Peyer's patch (tissue), 4 donors: ENCODE data around the gene C2CD4A. TPM values are rescaled to one million over a fixed set of nuclear protein-coding genes. Genes with fewer than 3 reads are reported as not detected.

Source experiments
- DNase-seq, 3 donors: peaks; one replicate each; pipeline ENCODE4 v3.0.0-alpha.2; 2017 to 2019
- H3K27ac ChIP-seq, 4 donors: fragments of 200-600 bp; sonication (generic); one replicate each; pipeline ENCODE4 v1.5.1; 2016 to 2019
- H3K27me3 ChIP-seq, 2 donors: fragments of 200-600 bp; sonication (generic); one replicate each; pipeline ENCODE4 v1.5.1; 2019
- H3K36me3 ChIP-seq, 3 donors: fragments of 200-600 bp; sonication (generic); one replicate each; pipeline ENCODE4 v1.5.1; 2016 to 2019
- H3K4me1 ChIP-seq, 4 donors: fragments of 200-600 bp; sonication (generic); one replicate each; pipeline ENCODE4 v1.5.1; 2016 to 2019
- H3K4me3 ChIP-seq, 4 donors: fragments of 200-600 bp; sonication (generic); 1 replicate in 3 of 4; 2 replicates in 1 of 4; pipeline ENCODE4 v1.5.1; 2016 to 2019; ENCODE audit warnings: mild to moderate bottlenecking in 1 of 4
- H3K9me3 ChIP-seq, 4 donors: fragments of 200-600 bp; sonication (generic); one replicate each; pipeline ENCODE4 v1.5.1; 2016 to 2019; ENCODE audit warnings: mild to moderate bottlenecking in 1 of 4
- CTCF ChIP-seq, 6 experiments: fragments of 450-650 bp in 4 of 6; fragments of 200-600 bp in 2 of 6; sonication (generic) in 1 of 6; IDR thresholded peaks; one replicate each; pipeline ENCODE4 v1.5.1; 2017 to 2019; ENCODE audit warnings: antibody characterized with exemption in 6 of 6, mild to moderate bottlenecking in 3 of 6, moderate library complexity in 1 of 6
- POLR2A ChIP-seq, 2 donors: fragments of 450-650 bp; IDR thresholded peaks; one replicate each; pipeline ENCODE4 v1.5.1; 2017; ENCODE audit warnings: antibody characterized with exemption in 2 of 2, mild to moderate bottlenecking in 2 of 2, moderate library complexity in 2 of 2
- total RNA-seq, 4 donors: library from RNA; depleted of rRNA; stranded (reverse); fragments of >200 nt; gene quantifications; one replicate each; pipeline ENCODE4 v1.1.0, GENCODE V29; 2016

Gene C2CD4A
- total RNA-seq, 4 donors from 2014 or later: 0.18 to 1.7 TPM; not detected in 2

GRCh38 chr15:62112616-62113593 lies 46.1 kb downstream of the C2CD4A start:
- H3K4me1 ChIP-seq: peaks cover 0 to 27% (median 0%) of the 10 kb centered on the region in 4 donors

DNA sequence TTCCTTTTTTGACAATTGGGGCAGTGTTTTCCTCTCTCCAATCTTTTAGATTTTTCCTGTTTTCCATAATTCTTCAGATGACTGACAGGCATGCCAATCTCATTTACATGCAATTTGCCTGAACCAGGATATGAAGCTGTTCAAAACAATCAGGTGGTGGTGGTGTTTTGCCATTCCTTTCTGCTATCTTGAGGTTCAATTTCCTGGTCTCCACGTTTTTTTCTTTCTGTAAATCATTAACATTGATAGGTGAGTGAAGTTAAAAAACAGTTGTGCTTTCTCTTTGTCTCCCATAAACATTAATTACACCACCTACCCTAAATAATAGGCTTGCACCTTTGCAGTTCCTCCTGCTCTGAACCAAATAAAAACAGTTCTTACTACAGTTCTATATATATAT lies 49.1 kb downstream of the C2CD4A start:
- no peaks in the 10 kb centered on the region for H3K9me3 ChIP-seq
- TF ChIP-seq POLR2A (IDR thresholded peaks at IDR 0.05) (no peak), CTCF (IDR thresholded peaks at IDR 0.05) (peak in 1 of 6 experiments; percentile 6)
- H3K4me1 ChIP-seq: peaks cover 0 to 30% (median 0%) of the 10 kb centered on the region in 4 donors
- H3K27ac ChIP-seq: no peak overlapping the region
- no peak overlapping the region for H3K4me3 ChIP-seq
- H3K27me3 ChIP-seq: no peaks in the 10 kb centered on the region
- no peak for DNase-seq
- H3K36me3 ChIP-seq: no peaks in the 10 kb centered on the region

More at GRCh38 chr15:62112616-62113593, 46.1 kb downstream of the C2CD4A start:
- peak in 1 of 3 donors; percentile 83 for DNase-seq
- no peaks in the 10 kb centered on the region for H3K9me3 ChIP-seq
- H3K36me3 ChIP-seq: no peaks in the 10 kb centered on the region
- H3K27ac ChIP-seq: peak overlapping the region in 2 of 4 donors; percentile 40 to 68
- TF ChIP-seq POLR2A (IDR thresholded peaks at IDR 0.05) (peak in 1 of 2 donors; percentile 34), CTCF (IDR thresholded peaks at IDR 0.05) (no peak)
- H3K4me3 ChIP-seq: no peak overlapping the region
- H3K27me3 ChIP-seq: no peaks in the 10 kb centered on the region

GRCh38 chr15:62118520-62119226 lies 51.9 kb downstream of the C2CD4A start:
- peak overlapping the region; percentile 21 to 78 (median 50) for H3K27ac ChIP-seq
- no peaks in the 10 kb centered on the region for H3K9me3 ChIP-seq
- H3K36me3 ChIP-seq: no peaks in the 10 kb centered on the region
- no peaks in the 10 kb centered on the region for H3K27me3 ChIP-seq
- H3K4me1 ChIP-seq: peaks cover 0 to 20% (median 0%) of the 10 kb centered on the region in 4 donors
- TF ChIP-seq CTCF (IDR thresholded peaks at IDR 0.05) (no peak), POLR2A (IDR thresholded peaks at IDR 0.05) (no peak)
- no peak for DNase-seq
- H3K4me3 ChIP-seq: peak overlapping the region in 1 of 4 donors; percentile 18

DNA sequence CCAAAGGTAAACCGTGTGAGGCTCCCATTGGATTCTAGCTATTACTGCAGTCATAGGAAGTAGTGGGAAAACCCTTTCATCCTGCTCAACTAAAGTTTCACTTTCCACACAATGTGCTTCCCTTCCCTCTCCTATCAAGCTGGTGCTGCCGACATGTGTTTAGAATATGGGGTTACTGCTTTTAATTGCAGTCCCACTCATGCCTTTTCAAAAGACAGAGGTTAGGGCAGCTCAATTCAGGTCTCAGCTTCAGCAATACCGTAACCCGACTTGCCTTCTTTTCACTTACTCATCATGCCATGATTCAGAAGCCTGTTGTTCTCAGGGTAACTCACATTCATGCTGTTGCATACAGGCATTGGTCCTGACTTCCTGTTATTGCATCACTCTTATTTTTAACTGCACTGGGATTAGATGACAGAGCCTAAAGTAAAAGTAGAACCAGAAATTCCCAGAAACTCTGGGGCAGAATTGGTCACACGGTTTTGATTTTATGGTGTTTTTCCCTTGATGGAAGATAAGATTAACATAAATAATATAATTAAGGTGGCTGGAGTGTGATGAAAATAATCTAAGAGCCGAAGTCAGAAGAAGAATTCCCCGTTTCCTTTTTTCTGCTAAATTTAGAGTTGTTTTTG lies 52.6 kb downstream of the C2CD4A start:
- Histone ChIP-seq H3K27me3 (no peaks in the 10 kb centered on the region), H3K4me3 (peak overlapping the region in 2 of 4 donors; percentile 1 to 18), H3K27ac (peak overlapping the region; percentile 21 to 78 (median 50)), H3K36me3 (no peaks in the 10 kb centered on the region), H3K9me3 (no peaks in the 10 kb centered on the region), H3K4me1 (peaks cover 0 to 18% (median 0%) of the 10 kb centered on the region in 4 donors)
- DNase-seq: peak in 1 of 3 donors; percentile 56
- peak in 2 of 6 experiments; percentile 10 to 15 for TF ChIP-seq CTCF (IDR thresholded peaks at IDR 0.05)
- no peak for TF ChIP-seq POLR2A (IDR thresholded peaks at IDR 0.05)

GRCh38 chr15:62119874-62120273 lies 53.1 kb downstream of the C2CD4A start:
- Histone ChIP-seq H3K27me3 (no peaks in the 10 kb centered on the region), H3K27ac (peak overlapping the region in 3 of 4 donors; percentile 16 to 78 (median 70)), H3K9me3 (no peaks in the 10 kb centered on the region), H3K4me1 (peaks cover 0 to 18% (median 0%) of the 10 kb centered on the region in 4 donors), H3K4me3 (no peak overlapping the region), H3K36me3 (no peaks in the 10 kb centered on the region)
- DNase-seq: no peak
- TF ChIP-seq POLR2A (IDR thresholded peaks at IDR 0.05) (no peak), CTCF (IDR thresholded peaks at IDR 0.05) (no peak)
